RWPE2 (cell line): Measurements from ENCODE around the gene RPS6KA5.

Experiments used
- ATAC-seq: fragments of 200-7000 bp; cut with Tn5 transposase; 3 replicates; pipeline ENCODE4 v1.9.1; 2021; ENCODE audit warnings: low read depth
- DNase-seq: peaks from one replicate; pipeline ENCODE4 v3.0.0-alpha.2; 2020; ENCODE audit warnings: low spot score
- H3K27ac ChIP-seq: fragments of 450-650 bp; 2 replicates; pipeline ENCODE4 v1.5.1; 2017; ENCODE audit warnings: mild to moderate bottlenecking; ENCODE audit not compliant: poor library complexity, severe bottlenecking
- H3K27me3 ChIP-seq: fragments of 250-450 bp; sonication (Bioruptor Pico); 2 replicates; pipeline ENCODE4 v1.5.1; 2021; ENCODE audit warnings: mild to moderate bottlenecking, moderate library complexity; ENCODE audit not compliant: insufficient read depth, poor library complexity, severe bottlenecking
- H3K36me3 ChIP-seq: fragments of 250-450 bp; sonication (Bioruptor Pico); 2 replicates; pipeline ENCODE4 v1.5.1; 2020; ENCODE audit warnings: low read depth, mild to moderate bottlenecking, moderate library complexity
- H3K4me1 ChIP-seq: fragments of 250-450 bp; sonication (Bioruptor Pico); 2 replicates; pipeline ENCODE4 v1.5.1; 2021; ENCODE audit warnings: mild to moderate bottlenecking, moderate library complexity; ENCODE audit not compliant: insufficient read depth, poor library complexity, severe bottlenecking
- H3K4me3 ChIP-seq: fragments of 250-450 bp; sonication (Bioruptor Pico); 2 replicates; pipeline ENCODE4 v1.5.1; 2021; ENCODE audit warnings: mild to moderate bottlenecking, moderate library complexity; ENCODE audit not compliant: severe bottlenecking
- H3K9me3 ChIP-seq: fragments of 250-450 bp; sonication (Bioruptor Pico); 2 replicates; pipeline ENCODE4 v1.5.1; 2021; ENCODE audit warnings: mild to moderate bottlenecking, moderate library complexity; ENCODE audit not compliant: severe bottlenecking
- TF ChIP-seq, protein P1 (sequence below): fragments of 450-650 bp; IDR thresholded peaks from one replicate; pipeline ENCODE4 v1.5.1; 2017; ENCODE audit warnings: mild to moderate bottlenecking, moderate library complexity; ENCODE audit not compliant: poor library complexity, severe bottlenecking

The RPS6KA5 gene

GRCh38 chr14:90816681-90817436 is 243.6 kb downstream of the RPS6KA5 start:
- Histone ChIP-seq H3K4me3 (peak overlapping the region; percentile 47), H3K4me1 (peaks cover 3% of the 10 kb centered on the region)

GRCh38 chr14:90815822-90816662 is 244.4 kb downstream of the RPS6KA5 start, which contains the start of gene TTC7B:
Gene TTC7B, minus strand, starts transcription at chr14:90816430. Its CDS starts 135 bp downstream, at chr14:90816295.
- no peaks in the 10 kb centered on the region for H3K4me1 ChIP-seq
- no peaks in the 10 kb centered on the region for H3K36me3 ChIP-seq
- no peaks in the 10 kb centered on the region for H3K27me3 ChIP-seq
- TF ChIP-seq, protein P1, sequence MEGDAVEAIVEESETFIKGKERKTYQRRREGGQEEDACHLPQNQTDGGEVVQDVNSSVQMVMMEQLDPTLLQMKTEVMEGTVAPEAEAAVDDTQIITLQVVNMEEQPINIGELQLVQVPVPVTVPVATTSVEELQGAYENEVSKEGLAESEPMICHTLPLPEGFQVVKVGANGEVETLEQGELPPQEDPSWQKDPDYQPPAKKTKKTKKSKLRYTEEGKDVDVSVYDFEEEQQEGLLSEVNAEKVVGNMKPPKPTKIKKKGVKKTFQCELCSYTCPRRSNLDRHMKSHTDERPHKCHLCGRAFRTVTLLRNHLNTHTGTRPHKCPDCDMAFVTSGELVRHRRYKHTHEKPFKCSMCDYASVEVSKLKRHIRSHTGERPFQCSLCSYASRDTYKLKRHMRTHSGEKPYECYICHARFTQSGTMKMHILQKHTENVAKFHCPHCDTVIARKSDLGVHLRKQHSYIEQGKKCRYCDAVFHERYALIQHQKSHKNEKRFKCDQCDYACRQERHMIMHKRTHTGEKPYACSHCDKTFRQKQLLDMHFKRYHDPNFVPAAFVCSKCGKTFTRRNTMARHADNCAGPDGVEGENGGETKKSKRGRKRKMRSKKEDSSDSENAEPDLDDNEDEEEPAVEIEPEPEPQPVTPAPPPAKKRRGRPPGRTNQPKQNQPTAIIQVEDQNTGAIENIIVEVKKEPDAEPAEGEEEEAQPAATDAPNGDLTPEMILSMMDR, result peak; percentile 63
- H3K9me3 ChIP-seq, result no peaks in the 10 kb centered on the region
- no peak within 1 kb of the TSS for H3K27ac ChIP-seq
- DNase-seq, result no peak
- H3K4me3 ChIP-seq, result peak within 1 kb of the TSS; percentile 47
- peak; percentile 66 for ATAC-seq

More at GRCh38 chr14:90816681-90817436, 243.6 kb downstream of the RPS6KA5 start:
- no peaks in the 10 kb centered on the region for H3K27me3 ChIP-seq
- no peak for DNase-seq
- TF ChIP-seq, protein P1, result peak; percentile 48
- ATAC-seq, result no peak
- no peaks in the 10 kb centered on the region for H3K9me3 ChIP-seq
- no peaks in the 10 kb centered on the region for H3K36me3 ChIP-seq
- H3K27ac ChIP-seq, result no peak overlapping the region

DNA sequence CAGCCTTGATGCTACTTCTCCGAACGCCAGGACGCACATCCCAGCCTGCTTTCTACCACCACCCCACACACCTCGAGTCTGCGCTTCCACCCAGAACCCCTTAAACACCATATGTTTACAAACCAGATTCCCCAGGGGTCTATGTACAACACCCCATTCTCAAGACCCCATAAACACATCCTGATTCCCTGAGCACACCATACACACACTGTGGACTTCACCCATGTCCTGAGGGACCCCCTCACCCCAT is 244.9 kb downstream of the RPS6KA5 start:
- ATAC-seq (no peak), DNase-seq (no peak)
- Histone ChIP-seq H3K36me3 (no peaks in the 10 kb centered on the region), H3K9me3 (no peaks in the 10 kb centered on the region), H3K27me3 (no peaks in the 10 kb centered on the region), H3K4me3 (peak overlapping the region; percentile 47), H3K4me1 (no peaks in the 10 kb centered on the region), H3K27ac (no peak overlapping the region)
- TF ChIP-seq, protein P1, result no peak

DNA sequence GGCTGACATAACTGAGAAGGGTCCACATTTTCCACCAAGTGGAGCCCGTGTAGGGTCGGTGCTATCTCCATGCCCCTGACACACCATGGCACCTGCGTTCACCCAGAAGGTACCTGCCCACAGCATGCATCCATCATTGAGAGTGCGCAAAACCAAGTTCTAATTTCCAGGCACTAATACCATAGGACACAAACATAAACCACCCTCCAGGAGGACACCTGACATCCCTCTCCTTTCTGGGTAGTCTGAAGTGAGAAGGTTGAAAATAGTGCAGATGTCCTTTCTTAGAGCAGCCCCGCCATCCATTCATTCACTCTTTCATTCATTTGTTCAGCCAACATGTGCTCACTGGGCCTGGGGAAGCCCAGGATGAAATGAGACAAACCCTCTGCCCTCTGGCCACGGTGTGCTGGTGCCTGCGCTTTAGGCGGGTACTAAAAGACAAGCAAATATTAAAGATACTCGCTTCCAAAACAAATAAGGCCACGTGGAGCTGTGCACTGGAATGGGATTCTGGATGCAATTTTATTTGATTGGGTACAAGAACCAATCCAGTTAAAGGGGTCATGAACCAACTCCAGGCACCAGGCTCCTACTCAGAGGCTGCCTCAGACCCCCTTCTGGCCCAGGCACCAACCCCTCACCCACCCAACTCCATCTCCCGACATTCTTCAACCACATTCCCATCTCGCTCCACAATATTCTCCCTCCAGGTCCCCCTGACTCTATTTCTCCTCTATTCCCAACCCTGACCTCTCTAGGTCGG is 245.5 kb downstream of the RPS6KA5 start:
- H3K36me3 ChIP-seq, result no peaks in the 10 kb centered on the region
- H3K27ac ChIP-seq, result no peak overlapping the region
- peak overlapping the region; percentile 47 for H3K4me3 ChIP-seq
- H3K27me3 ChIP-seq, result no peaks in the 10 kb centered on the region
- no peak for DNase-seq
- no peaks in the 10 kb centered on the region for H3K9me3 ChIP-seq
- TF ChIP-seq, protein P1, result no peak
- no peak for ATAC-seq
- H3K4me1 ChIP-seq, result no peaks in the 10 kb centered on the region
